Stimulated activated naive CD8-positive, alpha-beta T cell treated with anti-CD3 and anti-CD28 coated beads, Interleukin-15, amount 100 ng/mL, for 72 hours (primary cell): ENCODE measurements around the gene RFX8.

ENCODE experiments used
- ATAC-seq: fragments of 150-1000 bp; cut with Tn5 transposase; 2 replicates; pipeline ENCODE4 v1.10.0; 2021; ENCODE audit warnings: mild to moderate bottlenecking, moderate library complexity
- DNase-seq, 2 donors: peaks; one replicate each; pipeline ENCODE4 v3.0.0; 2021 to 2022
- H3K27ac Mint-ChIP-seq, 2 donors: one replicate each; pipeline ENCODE4 v1.8.0; 2022; ENCODE audit warnings: mild to moderate bottlenecking in 2 of 2, mixed read lengths in 2 of 2, moderate library complexity in 2 of 2
- H3K27me3 Mint-ChIP-seq: one replicate; pipeline ENCODE4 v1.8.0; 2022; ENCODE audit warnings: mixed read lengths
- H3K4me1 Mint-ChIP-seq: one replicate; pipeline ENCODE4 v1.8.0; 2022; ENCODE audit warnings: mild to moderate bottlenecking, mixed read lengths
- H3K4me3 Mint-ChIP-seq, 2 donors: one replicate each; pipeline ENCODE4 v1.8.0; 2022; ENCODE audit warnings: mild to moderate bottlenecking in 2 of 2, mixed read lengths in 2 of 2, moderate library complexity in 1 of 2
- H3K9me3 Mint-ChIP-seq, 2 donors: one replicate each; pipeline ENCODE4 v1.8.0; 2022; ENCODE audit warnings: mixed read lengths in 2 of 2

The RFX8 gene

DNA sequence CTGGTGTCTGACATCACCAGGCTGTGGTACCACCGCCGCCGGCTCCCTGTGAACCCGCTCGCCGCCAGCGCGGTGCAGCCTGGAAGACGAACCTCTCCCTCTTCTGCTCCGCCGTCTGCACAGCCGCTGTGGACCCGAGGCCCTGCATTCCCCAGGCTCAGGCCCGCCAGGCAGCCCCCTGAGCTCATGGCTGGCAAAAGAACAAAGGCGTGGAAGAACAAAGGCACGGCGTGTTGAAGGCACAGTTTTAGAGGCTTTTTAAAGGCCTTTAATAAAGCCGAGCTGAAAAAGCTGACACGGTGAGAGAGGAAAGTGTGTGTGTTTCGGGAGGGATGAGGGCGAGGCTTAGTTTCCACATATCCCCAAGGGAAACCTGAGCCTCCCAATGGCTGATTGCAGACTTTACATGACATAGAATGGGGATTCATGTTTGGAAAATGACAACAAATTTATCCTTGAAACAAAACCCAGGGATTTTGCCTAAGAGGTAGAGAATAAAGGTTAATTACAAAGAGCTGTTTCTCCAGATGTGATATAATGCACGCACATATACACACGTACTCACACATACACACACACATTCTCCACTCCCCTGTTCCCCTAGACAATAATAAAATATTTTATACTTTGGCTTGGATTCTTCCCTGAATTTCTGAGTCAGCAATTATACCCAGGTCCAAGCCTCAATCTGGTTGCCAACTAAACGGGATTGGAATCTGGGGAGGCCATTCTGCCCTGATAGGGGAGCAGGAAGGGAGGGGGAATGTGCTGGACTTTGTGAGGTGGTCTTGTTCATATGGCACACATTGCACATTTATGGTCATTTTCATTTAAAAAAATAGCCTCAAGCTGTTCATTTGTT, 39.7 kb downstream of the RFX8 start:
- no peak overlapping the region for H3K27ac Mint-ChIP-seq
- H3K4me3 Mint-ChIP-seq = no peak overlapping the region
- no peaks in the 10 kb centered on the region for H3K9me3 Mint-ChIP-seq
- DNase-seq (no peak), ATAC-seq (no peak)
- no peaks in the 10 kb centered on the region for H3K27me3 Mint-ChIP-seq
- H3K4me1 Mint-ChIP-seq = no peaks in the 10 kb centered on the region

DNA sequence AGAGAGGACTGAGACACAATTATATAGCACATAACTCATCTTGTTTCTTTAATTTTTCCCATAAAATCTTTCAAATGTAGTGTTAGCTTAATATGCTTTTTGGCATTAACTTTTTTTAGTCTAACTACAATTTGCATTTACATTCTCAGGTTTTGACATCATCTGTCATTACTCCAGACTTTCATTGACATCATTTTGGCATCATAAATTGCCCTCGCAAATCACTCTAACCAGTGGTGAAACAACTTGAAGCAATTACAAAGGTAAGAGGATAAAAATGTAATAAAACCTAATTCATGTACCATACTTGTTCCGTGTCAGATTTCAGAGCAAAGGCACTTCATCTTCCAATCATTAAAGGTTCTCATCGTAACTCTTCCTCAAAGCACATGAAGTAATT, 41.4 kb downstream of the RFX8 start:
- no peak for ATAC-seq

DNA sequence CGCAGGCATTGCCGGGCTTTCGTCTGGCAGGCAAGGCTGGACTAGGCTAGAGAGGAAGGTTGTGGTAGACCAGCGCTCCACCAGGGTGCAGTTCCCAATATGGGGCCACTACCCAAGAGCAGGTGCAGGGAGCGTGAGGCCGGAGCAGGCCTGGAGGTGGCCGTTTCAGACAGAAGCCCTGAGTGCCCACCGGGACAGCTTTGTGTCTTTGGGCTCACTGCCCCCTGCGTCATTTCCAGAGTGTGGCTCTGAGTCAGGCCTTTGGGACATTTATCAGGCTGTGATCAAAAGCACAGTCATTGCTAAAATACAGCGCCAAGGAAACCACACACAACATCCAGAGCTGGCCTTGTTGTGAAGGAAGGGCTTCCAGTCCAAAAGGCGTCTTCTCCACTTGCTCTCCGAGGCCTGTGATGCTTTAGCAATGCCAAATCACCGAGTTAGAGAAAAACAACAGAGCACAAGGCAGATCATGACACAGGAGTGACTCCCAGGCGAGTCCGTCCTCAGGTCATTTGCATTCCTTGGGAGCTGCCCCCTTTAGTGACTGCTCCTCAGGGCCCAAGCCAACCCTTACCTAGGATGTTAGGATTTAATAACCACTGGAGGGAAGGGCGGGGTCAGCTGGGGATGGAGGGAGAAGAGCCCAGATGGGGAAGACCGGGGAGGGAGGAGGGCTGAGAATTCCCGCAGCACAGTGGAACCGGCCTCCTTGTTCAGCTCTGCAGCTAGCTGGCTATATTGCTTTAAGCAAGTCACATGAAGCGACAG, 42.3 kb downstream of the RFX8 start:
- no peaks in the 10 kb centered on the region for H3K9me3 Mint-ChIP-seq
- no peaks in the 10 kb centered on the region for H3K4me1 Mint-ChIP-seq
- ATAC-seq = no peak
- no peak for DNase-seq
- no peaks in the 10 kb centered on the region for H3K27me3 Mint-ChIP-seq
- H3K4me3 Mint-ChIP-seq = no peak overlapping the region
- no peak overlapping the region for H3K27ac Mint-ChIP-seq

More for the DNA sequence above, 41.4 kb downstream of the RFX8 start:
- Mint-ChIP-seq H3K9me3 (no peaks in the 10 kb centered on the region), H3K4me3 (no peak overlapping the region), H3K27me3 (no peaks in the 10 kb centered on the region), H3K4me1 (no peaks in the 10 kb centered on the region), H3K27ac (no peak overlapping the region)
- no peak for DNase-seq

DNA sequence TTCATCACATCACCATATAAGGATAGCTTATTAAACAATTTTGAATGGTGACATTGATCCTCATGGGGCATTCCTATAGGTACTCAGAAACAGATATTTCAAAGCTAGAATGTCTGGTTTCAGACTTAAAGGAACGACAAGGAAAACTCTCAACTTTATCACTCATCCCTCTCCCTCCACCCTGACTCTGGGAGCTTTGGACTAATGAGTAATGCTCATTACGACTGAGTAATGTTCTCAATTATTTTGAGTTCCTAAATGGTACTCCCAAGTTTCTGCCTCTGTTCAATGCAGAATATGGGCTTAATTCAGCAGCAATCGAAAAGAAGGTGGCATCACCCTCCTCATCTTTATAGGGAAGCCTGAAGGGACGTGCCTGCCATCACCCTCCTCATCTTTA, 43.4 kb downstream of the RFX8 start:
- Mint-ChIP-seq H3K27me3 (no peaks in the 10 kb centered on the region), H3K4me3 (no peak overlapping the region), H3K9me3 (no peaks in the 10 kb centered on the region), H3K4me1 (no peaks in the 10 kb centered on the region), H3K27ac (no peak overlapping the region)
- ATAC-seq = no peak
- no peak for DNase-seq

DNA sequence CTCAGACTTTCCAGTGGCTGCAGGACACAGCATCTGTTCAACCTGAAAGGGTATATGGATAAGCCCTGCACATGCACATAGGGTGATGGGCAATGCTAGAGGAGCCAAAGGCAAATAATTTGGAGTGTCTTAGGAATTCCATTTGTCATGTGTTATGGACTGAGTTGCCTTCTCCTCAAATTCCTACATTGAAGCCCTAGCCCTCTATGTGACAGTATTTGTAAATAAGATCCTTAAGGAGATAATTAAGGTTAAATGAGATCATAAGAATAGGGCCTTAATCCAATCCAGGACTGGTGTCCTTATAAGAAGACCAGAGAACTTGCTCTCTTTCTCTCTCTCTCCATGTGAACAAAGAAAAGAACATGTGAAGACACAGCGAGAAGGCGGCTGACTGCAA, 44.8 kb downstream of the RFX8 start:
- Mint-ChIP-seq H3K27me3 (no peaks in the 10 kb centered on the region), H3K4me3 (no peak overlapping the region), H3K9me3 (no peaks in the 10 kb centered on the region), H3K27ac (no peak overlapping the region), H3K4me1 (no peaks in the 10 kb centered on the region)
- ATAC-seq (no peak), DNase-seq (no peak)

DNA sequence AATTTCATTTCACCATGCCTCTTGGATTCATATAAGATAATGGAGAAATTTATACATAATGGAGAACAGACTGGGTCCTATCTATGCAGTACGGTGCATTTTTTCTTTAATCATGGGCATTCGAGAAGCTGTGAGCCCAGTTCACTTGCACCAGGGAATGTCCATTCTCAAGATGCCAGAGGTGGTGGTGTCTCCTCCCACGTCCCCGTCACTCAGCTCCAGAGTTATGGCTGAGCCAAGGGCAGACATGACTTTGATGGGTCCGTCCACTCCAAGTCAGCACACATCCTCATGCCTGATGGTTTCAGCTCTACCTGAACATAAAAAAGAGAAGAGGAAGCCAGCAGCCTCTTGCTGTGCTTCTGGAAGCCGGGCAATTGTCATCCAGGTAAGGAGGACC, 45.5 kb downstream of the RFX8 start:
- no peaks in the 10 kb centered on the region for H3K4me1 Mint-ChIP-seq
- H3K27ac Mint-ChIP-seq = no peak overlapping the region
- no peaks in the 10 kb centered on the region for H3K9me3 Mint-ChIP-seq
- no peak for DNase-seq
- no peak overlapping the region for H3K4me3 Mint-ChIP-seq
- H3K27me3 Mint-ChIP-seq = no peaks in the 10 kb centered on the region
- ATAC-seq = no peak

DNA sequence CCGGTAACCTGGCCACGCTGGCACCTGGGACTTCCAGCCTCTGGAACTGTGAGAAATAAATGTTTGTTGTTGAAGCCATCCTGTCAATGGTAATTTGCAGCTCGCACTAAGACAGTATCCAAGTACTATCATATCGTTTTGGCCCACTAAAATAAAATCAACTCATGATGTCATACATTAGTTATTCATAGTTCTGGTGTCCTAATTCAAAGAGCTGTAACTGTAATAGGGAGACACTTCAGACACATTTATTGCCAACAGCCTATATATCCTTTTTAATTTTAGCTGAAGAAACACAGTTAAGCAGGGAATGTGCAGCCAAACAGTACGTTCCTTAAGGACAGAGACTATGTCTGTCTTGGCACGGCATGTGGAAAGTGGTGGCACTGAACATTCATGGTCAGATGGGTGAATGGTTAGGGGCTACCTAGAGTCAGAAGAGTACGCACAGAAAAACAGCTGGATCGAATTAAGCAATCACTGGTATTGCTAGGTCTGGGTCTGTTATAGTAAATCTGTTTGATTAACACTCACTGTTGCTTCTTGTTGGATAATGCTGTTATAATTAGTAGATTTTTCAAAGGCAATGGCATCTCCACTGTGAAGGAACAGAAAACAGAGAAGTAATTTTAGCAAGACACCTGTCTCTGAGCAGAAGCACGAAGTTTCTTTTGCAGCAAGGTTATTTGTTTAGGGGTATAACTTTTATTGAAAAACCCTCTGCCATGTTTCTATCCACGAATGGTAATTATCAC, 46.3 kb downstream of the RFX8 start:
- ATAC-seq = no peak
- no peak overlapping the region for H3K27ac Mint-ChIP-seq
- no peaks in the 10 kb centered on the region for H3K27me3 Mint-ChIP-seq

DNA sequence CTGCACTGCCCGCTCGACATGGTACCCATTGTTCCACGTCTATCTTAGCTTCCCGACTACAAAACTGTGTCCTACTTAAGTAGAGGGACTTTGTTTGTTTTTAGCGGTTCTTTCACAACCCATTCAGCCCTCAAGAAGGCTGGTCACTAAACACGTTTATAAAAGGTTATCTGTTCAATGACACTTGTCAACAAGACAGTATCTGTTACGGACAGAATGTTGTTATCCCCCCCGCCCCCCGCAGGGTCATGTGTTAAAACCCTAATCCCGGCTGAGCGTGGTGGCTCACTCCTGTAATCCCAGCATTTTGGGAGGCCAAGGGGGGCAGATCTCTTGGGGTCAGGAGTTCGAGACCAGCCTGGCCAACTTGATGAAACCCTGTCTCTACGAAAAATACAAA, 47.2 kb downstream of the RFX8 start:
- DNase-seq (no peak), ATAC-seq (no peak)
- H3K4me1 Mint-ChIP-seq = no peaks in the 10 kb centered on the region
- H3K27ac Mint-ChIP-seq = no peak overlapping the region
- H3K4me3 Mint-ChIP-seq = no peak overlapping the region
- no peaks in the 10 kb centered on the region for H3K27me3 Mint-ChIP-seq
- H3K9me3 Mint-ChIP-seq = no peaks in the 10 kb centered on the region

More for the DNA sequence above, 46.3 kb downstream of the RFX8 start:
- no peak for DNase-seq
- no peak overlapping the region for H3K4me3 Mint-ChIP-seq
- H3K9me3 Mint-ChIP-seq = no peaks in the 10 kb centered on the region
- H3K4me1 Mint-ChIP-seq = no peaks in the 10 kb centered on the region

DNA sequence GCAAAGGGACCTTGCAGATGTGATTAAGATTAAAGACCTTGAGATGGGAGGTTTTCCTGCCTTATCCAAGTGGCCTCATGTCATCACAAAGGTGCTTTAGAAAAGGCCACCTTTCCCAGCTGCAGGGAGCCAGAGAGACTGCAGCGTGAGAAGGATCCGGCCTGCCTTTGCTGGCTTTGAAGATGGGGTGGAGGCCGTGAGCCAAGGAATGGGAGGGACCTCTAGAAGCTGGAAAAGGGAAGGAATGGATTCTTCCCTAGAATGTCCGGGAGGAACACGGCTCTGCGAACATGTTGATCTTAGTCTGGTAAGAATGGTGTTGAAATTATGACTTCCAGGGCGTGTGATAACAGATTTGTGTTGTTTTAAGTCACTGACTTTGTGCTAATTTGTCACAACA, 47.7 kb downstream of the RFX8 start:
- Mint-ChIP-seq H3K27me3 (no peaks in the 10 kb centered on the region), H3K9me3 (no peaks in the 10 kb centered on the region), H3K4me3 (no peak overlapping the region), H3K4me1 (no peaks in the 10 kb centered on the region), H3K27ac (no peak overlapping the region)
- DNase-seq (no peak), ATAC-seq (no peak)

DNA sequence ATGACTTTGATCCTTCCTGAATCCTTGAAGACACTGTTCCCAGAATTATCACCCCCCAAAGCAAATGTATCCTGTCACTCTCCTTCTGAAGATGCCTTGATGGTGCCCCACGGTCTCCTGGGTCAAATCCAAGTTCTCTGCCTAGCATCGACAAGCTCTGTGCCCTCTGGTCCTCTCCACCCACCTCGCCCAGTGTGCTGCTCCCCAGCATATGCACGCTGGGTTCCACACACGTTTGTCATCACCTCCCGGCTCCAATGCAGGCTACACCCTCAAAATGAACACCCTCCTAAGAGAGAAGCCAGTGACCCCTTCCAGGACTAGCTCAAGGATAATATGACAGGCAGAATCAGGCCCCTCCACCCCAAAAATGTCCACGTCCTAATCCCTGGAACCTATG, 48.1 kb downstream of the RFX8 start:
- no peak overlapping the region for H3K27ac Mint-ChIP-seq
- ATAC-seq (no peak), DNase-seq (no peak)
- H3K4me3 Mint-ChIP-seq = no peak overlapping the region
- no peaks in the 10 kb centered on the region for H3K4me1 Mint-ChIP-seq
- no peaks in the 10 kb centered on the region for H3K27me3 Mint-ChIP-seq
- no peaks in the 10 kb centered on the region for H3K9me3 Mint-ChIP-seq

DNA sequence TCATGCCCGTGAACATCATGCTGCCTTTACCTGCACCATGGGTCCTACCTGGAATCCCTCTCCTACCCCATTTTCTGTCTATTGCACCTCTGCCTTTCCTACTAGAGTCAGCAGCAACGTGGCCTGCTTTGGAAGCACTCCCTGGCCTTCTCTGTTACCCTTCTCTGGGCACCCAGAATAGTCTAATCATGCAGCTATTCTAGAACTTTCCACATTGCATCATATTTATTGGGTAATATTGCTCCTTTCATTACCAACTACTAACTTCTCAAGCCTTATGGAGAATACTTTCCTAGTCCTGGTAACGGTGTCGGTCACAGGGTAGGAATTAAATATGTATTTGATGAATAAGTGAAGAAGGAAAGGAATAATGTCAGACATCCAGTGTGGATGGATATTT, 54.3 kb downstream of the RFX8 start:
- no peak for ATAC-seq
- H3K4me3 Mint-ChIP-seq = no peak overlapping the region
- H3K27ac Mint-ChIP-seq = peak overlapping the region in 1 of 2 donors; percentile 17
- no peaks in the 10 kb centered on the region for H3K4me1 Mint-ChIP-seq
- peaks cover 9% of the 10 kb centered on the region for H3K27me3 Mint-ChIP-seq
- DNase-seq = no peak
- H3K9me3 Mint-ChIP-seq = no peaks in the 10 kb centered on the region

DNA sequence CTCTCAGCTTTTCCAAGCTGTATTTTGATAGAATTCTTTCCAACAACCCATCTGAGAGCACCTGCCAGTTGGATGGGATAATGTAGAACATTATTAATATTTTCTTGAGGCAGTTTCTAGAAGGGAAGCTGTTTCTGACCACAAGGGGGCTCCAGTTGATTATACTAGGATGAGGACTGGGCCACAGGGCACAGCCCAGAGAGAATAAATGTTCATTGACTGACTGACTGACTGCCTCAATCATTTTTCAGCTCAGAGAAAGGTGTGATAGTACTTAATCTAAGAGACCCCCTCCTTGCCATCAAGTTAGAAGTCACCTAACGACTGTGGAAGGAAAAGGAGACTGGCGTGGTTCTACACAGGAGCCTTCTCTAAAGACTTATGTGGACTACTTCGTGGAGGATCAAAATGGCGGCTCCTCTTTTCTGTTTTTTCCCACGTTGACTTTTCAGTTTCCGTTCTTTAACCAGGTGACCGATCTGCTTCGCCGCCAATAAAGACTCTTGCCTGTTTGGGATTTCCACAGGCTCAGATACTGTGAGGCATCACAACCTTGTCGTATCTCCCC, 55.7 kb downstream of the RFX8 start:
- Mint-ChIP-seq H3K4me1 (no peaks in the 10 kb centered on the region), H3K27me3 (peaks cover 10% of the 10 kb centered on the region), H3K9me3 (peaks cover 0 to 8% of the 10 kb centered on the region in 2 donors), H3K27ac (peak overlapping the region in 1 of 2 donors; percentile 52), H3K4me3 (no peak overlapping the region)
- DNase-seq (peak; percentile 51), ATAC-seq (peak; percentile 86)

DNA sequence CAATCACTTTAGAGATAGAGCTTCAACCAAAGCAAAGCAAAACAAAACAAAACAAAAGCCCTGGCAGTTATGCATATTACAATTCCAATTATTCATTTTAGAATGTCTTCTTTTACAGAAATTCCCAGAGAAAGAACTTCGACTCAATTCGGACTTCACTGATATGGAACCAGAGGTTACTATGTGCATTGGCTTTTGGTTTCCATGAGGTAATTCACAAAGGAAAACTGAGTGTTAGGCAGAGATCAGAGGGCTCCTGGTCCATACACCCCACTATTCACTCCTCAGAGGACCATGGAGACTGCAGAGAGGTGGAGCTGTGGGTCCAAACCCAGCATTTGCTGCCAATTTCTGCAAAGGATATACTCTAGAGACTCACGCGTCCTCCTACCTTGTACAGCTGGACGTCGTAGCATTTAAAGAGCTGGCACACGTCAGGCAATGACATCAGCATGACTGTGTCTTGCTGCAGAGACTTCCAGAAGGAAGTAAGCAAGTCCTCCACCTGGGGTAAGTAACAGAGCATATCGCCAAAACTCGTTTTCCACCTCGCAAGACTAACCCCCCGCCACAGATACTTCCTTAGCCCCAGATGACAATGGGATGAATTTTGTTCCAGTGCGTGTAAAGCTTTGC, 56.3 kb downstream of the RFX8 start:
- DNase-seq (no peak), ATAC-seq (no peak)
- H3K27ac Mint-ChIP-seq = no peak overlapping the region
- peaks cover 10% of the 10 kb centered on the region for H3K27me3 Mint-ChIP-seq
- H3K9me3 Mint-ChIP-seq = peaks cover 0 to 8% of the 10 kb centered on the region in 2 donors
- no peak overlapping the region for H3K4me3 Mint-ChIP-seq
- H3K4me1 Mint-ChIP-seq = no peaks in the 10 kb centered on the region

DNA sequence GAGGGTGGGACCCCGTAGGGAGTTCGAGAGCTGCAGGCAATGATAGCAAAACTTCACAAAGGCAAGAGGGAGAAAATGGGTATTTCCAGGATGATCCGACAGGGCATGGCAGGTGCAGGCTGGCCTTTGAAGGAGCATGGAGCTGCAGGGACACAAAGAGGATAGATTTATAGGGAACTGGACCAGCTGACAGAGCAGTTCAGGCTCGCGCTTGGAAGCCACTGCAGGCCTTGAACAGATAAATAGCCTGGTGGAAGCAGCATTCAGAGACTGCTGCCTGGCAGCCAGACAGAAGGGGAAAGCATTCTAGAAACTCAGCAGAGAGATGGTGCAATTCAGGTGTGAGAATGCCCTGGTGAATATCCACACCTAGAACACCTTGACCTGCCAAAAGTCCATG, 58.3 kb downstream of the RFX8 start:
- H3K4me3 Mint-ChIP-seq = no peak overlapping the region
- H3K9me3 Mint-ChIP-seq = peaks cover 0 to 8% of the 10 kb centered on the region in 2 donors
- peak overlapping the region in 1 of 2 donors; percentile 93 for H3K27ac Mint-ChIP-seq
- no peaks in the 10 kb centered on the region for H3K4me1 Mint-ChIP-seq
- DNase-seq = no peak
- H3K27me3 Mint-ChIP-seq = peaks cover 10% of the 10 kb centered on the region
- no peak for ATAC-seq

DNA sequence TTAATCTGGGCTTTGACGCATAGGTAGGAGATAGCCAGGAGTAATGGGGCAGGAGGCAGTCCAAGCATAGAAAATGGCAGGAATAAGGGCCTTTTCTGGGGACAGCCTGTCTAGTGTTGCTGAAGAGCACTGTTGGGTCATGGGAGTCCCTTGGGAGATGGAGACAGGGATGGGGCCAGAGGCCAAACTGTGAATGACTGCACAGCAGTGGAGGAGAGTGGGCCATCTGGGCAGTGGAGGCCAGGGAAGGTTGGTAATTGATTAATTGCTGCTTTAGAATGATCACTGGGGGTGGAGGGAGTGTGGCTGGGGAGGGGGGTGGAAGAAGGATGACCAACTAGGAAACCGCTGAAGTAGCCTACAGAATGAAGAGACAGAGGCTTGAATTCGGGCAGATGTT, 59.0 kb downstream of the RFX8 start:
- Mint-ChIP-seq H3K9me3 (peaks cover 0 to 8% of the 10 kb centered on the region in 2 donors), H3K27ac (peak overlapping the region in 1 of 2 donors; percentile 71), H3K4me3 (no peak overlapping the region)

More for the DNA sequence above, 59.0 kb downstream of the RFX8 start:
- ATAC-seq (no peak), DNase-seq (no peak)
- peaks cover 10% of the 10 kb centered on the region for H3K27me3 Mint-ChIP-seq
- no peaks in the 10 kb centered on the region for H3K4me1 Mint-ChIP-seq
